Suppressor macrophage (primary cell): ENCODE results near the gene PRCP.
"Not testable (repeated sequence)": the region's sequence is repeated elsewhere in the genome, so short reads cannot be mapped to it uniquely, and the experiment has no call there.

ENCODE experiments used
- DNase-seq, 4 experiments: peaks; one replicate each; pipeline ENCODE4 v3.0.0-alpha.2; 2020 to 2022

The PRCP gene

DNA sequence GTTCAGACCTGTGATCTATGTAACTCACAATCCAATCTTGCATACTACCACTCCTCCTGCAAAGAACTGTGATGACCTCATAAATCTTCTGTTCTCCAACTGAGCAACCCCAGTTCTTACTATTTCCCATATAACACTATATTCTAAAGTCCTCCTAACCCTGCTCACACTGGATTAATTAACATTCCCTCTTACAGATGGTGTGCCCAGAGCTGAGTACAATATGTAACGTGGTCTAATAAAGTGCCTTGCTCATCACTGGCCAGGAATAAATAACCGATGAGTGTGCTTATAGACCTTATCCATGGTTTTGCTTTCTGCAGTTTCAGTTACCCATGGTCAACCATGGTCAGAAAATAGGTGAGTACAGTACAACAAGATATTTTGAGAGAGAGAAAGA is 28.6 kb downstream of the PRCP start:
- no peak for DNase-seq

DNA sequence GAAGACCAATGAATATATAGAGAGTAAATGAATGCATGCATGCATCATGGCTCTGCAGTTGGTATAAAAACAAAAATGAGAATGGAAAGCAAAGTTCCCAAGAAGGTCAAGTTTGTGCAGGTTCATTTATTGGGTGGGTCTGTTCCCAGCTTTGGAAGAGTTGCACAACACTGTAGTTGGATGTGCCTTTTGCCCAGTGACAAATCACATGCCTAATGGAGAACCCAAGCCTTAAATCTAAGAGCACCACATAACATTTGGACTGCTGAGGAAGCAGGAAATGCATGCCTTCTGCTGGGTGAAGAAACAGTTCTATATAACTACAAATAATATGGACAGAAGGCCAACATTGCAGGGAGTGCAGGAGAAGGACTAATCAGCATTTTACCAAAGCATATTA is 30.6 kb downstream of the PRCP start:
- peak; percentile 26 to 78 (median 63) for DNase-seq

DNA sequence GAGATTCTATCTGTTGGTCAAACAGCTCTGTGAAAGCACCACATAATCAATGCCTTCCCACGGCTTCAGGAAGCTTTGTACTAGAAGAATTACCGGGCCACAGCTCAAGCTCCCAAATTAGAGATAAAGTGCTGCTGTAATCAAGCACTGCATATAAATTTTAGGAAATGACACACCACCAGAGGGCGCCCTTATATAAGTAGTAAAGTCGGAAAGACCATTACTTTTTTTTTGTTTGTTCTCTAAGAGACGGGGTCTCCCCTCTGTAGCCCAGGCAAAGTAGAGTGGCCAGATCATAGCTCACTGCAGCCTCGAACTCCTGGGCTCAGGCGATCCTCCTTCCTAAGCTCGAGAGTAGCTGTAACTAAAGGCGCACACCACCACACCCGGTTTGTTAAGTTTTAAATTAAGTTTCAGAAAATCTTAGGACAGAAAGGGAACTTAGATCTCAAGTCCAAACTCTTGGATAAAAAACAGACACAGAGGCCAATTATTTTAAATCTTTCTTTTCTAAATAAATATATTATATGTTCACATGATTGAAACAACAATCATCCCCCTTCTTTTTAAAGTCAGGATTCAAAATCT is 32.6 kb downstream of the PRCP start:
- DNase-seq: peak; percentile 83 to 95 (median 90)

DNA sequence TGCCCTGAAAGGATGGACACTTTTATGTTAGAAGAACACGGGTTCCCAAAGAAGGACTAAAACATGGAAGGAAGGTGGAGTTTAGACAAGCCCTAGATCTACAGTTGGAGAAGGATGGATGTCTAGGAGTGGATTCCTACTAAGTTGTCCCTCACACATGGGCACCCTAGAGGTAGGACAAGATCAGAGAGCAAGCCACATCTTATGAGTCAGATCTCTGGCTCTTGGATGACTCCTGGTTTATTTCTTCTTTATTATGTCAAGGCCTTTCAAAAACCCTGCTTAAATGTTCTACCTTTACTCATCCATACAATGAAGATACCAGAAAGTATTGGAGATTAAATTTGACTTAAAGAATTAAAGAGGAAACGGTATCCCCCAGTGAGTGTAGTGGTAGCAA is 34.4 kb downstream of the PRCP start:
- no peak for DNase-seq

DNA sequence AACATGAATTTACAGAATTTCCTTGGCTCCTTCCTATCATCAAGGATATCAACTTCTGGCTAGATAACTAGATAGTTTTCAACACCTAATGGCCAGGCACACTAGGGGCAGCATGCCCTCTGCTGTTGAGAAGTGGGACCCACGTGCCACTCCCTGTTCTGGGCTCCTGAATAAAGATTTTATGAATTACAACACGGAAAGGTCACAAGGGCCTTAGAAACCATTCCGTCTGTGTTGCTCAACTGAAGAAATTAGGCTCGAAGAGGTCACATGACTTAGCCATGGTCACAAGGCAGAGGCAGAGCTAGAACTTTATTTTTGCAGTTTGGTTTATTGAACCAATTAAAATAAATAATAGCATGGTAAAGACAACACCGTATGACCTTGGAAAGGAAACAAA is 36.0 kb downstream of the PRCP start:
- peak; percentile 84 to 94 (median 91) for DNase-seq

DNA sequence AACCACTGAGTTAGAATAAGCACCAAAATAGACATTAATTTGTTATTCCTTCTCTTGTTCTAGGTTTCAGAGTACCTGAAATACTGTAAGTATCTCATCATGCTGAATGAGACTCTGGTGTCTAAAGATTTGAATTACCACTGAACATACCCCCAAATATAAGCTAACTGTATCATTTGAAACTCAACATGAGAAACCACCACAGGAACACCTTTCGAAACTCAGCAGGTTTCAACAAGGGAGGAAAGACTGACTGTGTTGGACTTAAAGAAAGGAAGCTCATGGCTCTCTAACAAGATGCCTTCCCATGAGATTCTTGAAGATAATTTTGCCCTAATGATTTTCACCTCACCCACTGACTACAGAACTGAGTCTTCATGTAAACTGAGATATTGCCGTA is 37.0 kb downstream of the PRCP start:
- no peak for DNase-seq

DNA sequence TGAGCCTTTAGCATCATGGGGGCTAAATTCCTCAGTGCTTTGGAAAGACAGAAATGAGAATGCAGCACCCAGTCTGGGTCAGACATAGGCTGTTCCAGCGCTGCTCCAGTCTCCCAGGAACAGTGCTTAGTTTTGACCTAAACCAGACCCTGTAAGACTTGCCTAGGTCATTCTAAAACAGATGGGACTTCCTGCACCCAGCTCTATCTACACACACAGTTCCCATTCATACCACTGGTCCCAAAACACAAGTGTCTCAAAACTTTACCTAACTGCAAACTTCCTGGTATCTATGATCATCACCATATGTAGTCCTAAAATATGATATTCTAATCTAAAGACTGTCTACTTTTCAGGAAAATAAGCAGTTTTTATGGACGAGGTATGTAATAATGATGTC is 37.9 kb downstream of the PRCP start:
- DNase-seq: no peak

DNA sequence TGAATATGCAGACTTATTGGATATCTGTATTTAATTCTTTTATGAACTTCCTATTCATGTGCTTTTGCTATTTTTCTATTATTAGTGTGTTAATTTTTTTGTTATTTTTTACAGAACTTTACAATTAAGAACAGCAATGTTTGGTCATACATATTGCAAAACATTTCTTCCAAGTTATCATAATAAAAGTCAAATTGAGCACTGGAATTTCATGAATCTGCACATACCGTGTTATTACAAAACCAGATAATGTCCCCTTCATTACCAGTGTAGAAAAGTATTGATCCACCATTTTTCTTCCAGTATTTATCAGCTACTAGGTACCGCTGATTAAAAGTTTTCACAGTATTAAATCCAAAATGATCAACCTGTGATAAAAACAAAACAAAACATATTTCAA is 40.5 kb downstream of the PRCP start:
- no peak for DNase-seq

DNA sequence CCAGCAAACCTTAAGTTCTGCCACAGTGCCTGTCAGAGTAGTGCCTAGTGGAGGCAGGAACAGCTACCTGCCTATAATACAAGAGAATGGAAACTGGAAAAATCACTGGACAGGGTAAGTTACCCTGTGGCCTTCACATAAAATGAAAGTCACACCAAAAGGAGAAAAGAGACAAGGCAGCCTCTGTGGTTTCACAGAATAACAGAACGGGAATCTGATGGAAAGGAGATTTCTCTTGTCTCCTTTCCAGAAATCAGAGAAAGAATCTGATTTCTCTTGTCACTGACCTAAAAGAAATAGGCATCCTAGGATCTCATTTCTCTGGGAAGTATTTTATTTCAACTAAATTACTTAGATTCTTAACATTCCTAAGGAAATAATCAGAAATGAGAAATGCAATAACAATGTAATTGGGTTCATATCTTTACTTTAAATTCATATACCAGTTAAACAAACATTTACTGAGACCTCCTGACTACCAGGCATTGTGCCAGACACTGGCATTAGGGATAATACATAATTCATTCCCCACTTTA is 41.6 kb downstream of the PRCP start:
- DNase-seq: no peak

DNA sequence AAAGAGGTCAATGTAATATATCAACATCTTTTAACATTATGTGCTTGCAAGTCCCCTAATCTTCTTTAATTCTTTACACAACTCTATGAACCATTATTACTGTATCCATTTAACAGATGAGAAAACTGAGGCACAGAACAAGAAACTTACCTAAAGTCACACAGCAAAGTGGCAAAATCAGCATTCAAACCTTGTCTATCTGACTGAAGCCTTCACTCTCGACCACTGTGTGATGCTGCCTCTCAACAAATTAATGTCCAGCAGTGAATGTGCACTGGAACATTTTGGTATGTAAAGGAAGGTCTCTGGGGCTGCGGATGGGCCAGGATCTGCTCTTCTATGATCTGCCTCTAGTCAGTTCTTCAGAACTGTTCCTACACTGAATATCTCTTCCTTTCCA is 42.1 kb downstream of the PRCP start:
- no peak for DNase-seq

DNA sequence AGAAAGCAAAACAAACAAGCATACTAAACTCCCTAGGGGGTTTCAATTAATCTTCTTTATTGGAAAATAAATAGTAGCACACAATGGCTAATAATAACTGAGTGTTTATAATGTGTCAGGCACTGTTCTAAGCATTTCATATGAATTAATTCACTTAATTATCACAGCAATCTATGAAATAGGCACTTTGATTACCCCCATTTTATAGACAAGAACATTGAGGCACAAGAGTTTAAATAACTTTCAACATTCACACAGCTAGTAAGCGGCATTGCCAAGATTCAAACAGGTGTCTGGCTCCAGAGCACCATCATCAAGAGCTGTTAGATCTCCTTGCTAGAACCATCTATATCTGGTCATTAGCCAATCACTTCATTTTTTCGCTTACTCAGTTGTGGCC is 43.1 kb downstream of the PRCP start:
- DNase-seq: no peak

DNA sequence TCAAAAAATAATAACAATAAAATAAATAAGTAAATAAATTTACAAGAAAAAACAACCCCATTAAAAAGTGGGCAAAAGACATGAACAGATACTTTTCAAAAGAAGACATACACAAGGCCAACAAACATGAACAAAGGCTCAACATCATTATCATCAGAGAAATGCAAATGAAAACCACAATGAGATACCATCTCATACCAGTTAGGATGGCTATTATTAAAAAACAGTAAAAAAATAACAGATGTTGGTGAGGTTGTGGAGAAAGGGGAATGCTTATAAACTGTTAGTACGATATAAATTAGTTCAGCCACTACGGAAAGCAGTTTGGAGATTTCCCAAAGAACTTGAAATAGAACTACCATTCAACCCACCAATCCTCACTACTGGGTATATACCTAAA is 44.6 kb downstream of the PRCP start:
- DNase-seq: no peak

DNA sequence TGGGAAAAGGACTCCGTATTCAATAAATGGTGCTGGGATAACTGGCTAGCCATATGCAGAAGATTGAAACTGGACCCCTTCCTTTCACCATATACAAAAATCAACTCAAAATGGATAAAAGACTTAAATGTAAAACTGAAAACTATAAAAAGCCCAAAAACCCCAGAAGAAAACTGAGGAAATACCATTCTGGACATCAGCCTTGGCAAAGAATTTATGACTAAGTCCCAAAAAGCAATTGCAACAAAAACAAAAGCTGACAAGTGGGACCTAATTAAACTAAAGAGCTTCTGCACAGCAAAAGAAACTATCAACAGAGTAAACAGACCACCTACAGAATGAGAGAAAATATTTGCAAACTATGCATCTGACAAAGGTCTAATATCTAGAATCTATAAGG is 45.3 kb downstream of the PRCP start:
- DNase-seq: not testable (repeated sequence)

DNA sequence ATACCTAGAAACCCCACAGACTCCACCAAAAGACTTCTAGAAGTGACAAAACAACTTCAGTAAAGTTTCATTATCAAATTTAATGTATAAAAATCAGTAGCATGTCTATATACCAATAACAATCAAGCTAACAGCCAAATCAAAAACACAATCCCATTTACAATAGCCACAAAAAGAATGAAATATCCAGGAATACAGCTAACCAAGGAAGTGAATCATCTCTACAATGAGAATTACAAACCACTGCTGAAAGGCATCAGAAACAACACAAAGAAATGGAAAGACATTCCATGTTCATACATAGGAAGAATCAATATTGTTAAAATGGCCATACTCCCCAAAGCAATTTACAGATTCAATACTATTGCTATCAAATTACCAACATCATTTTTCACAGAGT is 46.0 kb downstream of the PRCP start:
- no peak for DNase-seq

DNA sequence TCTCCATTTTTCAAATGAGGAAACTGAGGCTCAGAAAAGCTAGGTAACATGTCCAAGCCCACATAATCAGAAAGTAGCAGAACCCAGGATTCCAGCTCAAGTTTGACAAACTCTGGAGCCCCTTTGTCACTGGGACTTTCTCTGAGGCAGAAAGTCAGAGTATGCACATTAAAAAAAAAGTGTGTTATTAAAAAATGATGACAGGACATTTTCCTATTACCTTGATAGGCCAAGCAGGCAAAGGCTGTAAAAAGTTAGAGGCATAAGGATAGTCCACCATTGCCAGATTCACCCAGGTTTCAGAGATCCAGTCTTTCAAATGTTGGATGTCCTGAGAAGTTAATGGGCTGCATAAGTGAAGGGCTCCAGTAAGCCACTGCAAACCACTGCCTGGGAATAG is 51.4 kb downstream of the PRCP start:
- no peak for DNase-seq

DNA sequence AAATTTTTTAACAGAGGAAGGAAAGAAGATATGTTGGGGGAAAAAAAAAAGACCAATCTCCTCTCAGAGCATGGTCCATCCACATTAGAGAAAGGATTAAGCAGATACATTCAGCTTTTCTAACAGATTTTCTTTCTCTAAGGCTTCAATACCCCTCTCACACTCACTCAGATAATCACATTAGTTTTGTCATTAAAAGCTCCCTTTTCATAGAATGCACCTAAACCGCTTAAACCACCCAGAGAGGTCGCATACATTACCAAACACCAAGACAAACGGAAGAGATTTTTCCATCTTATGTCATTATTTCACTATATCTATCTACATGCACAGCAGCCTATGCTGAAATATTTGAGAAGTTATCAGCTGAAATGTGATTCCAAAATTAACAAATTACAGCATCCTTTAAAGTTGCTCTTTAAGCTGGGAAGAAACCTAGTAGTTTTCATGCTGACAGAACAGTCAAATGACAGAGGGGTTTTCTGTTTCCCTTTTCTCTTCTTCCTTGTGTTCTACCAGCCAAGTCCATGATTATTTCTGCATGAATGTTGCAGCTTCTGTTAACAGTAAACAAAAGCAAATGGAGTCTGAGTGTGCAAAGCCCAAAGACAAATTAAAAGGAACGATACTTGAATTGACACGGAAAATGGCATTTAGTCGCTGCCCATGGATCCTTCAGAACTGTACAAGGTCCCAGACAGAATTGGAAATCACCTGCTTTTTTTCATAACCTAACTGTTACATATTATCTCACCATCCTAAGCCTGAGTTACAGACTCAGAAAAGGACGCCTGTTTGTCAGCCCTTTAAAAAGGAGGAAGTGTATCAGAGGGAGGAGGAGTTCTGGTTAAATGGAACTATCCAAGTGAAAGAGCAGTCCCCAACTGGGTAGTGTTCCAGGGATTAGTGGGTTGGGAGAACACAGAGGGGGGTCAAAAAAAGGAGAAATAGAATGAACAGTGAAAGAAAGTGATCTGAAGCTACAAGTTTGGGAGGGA is 54.6 kb downstream of the PRCP start:
- DNase-seq: peak in 3 of 4 experiments; percentile 33 to 41 (median 37)

DNA sequence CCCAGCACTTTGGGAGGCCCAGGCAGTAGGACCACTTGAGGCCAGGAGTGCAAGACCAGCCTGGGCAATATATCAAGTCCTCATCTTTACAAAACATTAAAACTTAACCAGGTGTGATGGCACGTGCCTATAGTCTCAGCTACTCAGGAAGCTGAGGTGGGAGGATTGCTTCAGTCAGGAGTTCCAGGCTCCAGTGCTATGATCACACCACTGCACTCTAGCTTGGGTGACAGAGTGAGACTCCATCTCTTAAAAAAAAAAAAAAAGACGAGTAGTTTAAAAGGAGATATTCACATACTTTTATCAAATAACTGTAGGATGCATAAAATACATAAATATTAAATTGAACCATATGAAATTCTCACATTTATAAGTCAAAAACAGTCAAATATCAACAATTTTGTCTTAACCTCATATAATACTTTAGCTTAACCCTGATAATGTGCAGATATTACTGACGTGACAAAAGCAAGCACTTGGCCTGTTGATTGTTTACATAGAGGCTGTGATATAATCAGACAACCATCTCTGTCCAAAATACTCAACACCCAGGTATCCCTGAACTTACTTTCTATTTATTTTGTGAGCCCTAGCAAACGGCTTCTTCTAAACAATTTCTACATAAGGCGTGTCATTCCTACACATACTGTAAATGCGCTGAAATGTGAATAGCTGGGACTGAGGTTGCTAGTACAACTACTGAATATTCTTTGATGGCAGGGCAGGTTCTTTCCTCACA is 57.0 kb downstream of the PRCP start:
- DNase-seq: no peak

DNA sequence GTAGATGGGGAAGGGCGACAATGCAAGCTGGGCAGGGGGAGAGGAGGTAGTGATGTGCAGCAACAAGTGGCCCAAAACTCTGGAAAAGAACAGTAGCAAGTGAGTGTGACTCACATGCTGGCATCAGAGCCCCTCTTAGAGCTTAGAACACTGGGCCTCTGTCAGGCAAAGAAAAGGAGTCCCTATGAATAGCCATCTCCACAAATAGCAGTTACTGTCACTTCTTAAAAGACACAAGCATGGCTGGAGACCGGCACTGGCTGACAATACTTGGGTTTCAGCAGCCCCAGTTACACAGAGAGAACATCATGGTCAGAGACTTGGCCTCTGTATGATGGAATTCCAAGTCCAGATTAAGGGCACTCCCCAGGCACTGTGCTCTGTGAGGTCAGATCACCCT is 58.2 kb downstream of the PRCP start:
- DNase-seq: no peak

DNA sequence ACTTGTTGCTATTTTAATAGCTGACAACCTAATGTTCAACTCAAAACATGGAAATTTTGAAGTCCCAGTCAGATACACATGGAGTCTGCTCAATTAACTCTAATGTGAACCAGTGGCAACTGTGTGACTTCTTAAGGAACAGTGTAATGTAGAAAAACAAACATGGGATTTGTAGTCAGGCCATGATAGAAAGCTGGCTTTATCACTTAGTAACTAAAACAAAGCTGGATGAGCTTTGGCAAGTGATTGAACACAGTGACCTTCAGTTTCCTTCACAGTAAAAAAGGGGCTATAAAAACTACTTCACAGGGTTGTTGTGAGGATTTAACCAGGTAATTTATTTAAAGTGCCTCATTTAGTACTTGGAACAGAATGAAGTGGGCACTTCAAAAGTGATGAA is 62.6 kb downstream of the PRCP start:
- DNase-seq: no peak

DNA sequence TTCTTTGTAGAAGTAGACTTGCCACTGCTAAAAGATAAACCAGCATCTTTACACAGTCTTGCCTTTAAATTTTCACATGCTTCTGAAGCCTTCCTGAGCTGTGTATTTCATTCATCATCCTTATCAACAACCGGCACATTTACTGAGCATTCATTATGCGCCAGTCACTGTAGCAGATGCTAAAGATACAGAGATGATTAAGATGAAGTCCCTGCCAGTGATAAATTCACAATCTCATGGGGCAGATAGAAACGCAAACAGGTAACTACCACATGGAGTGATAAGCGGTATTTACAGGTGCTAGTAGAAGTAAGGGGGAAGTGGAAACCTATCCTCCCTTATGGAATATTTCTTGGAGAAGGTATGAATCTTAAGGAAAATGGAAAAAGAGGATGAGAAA is 67.2 kb downstream of the PRCP start:
- DNase-seq: no peak

DNA sequence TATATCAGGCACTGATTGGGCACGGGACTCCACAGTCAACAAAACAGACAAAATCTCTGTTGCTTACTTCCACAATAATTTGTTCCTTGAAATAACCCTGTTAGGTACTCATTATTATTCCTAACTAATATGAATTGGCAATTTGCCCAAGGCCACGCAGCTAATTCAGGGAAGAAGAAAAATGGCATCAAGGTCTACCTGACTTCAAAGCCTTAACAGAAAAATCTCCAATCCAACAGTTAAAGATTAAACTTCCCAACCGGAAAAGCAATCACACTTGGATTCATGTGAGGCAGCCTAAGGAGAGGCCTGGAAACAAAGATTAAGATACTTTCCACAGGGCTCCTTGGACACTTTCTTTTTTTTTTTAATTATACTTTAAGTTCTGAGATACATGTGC is 68.9 kb downstream of the PRCP start:
- no peak for DNase-seq

DNA sequence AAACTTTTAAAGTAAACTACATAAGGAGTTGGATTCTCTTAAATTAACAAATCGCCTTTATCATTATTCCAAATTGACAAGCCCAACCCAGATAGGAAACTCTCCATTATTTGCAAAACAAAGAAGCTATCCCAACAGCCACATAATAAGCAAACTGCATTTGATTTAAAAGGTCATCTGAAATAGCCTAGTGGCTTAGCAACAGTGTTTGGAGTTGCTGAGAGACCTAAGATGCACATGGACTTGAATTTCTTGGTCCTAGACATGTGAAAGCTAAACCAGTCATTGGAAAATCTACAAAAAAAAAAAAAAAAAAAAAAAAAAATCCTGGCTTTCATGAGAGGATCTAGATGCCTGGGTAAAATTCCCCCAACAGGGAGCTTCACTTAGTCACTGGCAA is 69.5 kb downstream of the PRCP start:
- DNase-seq: no peak

DNA sequence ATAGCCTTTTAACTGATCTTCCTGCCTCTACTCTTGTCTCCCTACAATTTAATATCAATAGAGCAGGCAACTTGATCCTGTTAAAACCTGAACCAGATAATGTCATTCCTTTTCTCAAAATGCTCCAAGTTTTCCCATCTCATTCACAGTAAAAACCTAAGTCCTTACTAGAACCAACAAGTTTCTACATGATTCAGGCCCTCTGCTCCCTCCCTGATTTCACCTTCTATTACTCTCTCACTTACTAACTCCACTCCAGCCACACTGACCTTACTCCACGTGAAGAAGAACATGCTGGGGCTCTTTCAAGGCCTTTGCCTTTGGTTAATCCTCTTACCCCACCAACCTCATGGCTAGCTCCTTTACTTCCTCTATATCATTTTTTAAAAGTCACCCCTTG is 71.1 kb downstream of the PRCP start:
- no peak for DNase-seq
